Posterior cingulate gyrus (tissue), 11 donors: Measurements from ENCODE around the gene PIP4K2B.
A peak's percentile ranks its signal among the peaks of the same experiment; 100 is the strongest.
"Not testable (repeated sequence)": the region's sequence is repeated elsewhere in the genome, so short reads cannot be mapped to it uniquely, and the experiment has no call there.

Experiments used
- DNase-seq, 10 donors: peaks; one replicate each; pipeline versions ENCODE4 v3.0.0 to v3.0.0-alpha.2; 2020 to 2021; ENCODE audit warnings: mixed read lengths in 3 of 10
- intact Hi-C: fragments of 100-400 bp; cut with DNase I; formaldehyde crosslinking; loops from one replicate; pipeline ENCODE4 v1.15.1; 2023

The PIP4K2B gene

DNA sequence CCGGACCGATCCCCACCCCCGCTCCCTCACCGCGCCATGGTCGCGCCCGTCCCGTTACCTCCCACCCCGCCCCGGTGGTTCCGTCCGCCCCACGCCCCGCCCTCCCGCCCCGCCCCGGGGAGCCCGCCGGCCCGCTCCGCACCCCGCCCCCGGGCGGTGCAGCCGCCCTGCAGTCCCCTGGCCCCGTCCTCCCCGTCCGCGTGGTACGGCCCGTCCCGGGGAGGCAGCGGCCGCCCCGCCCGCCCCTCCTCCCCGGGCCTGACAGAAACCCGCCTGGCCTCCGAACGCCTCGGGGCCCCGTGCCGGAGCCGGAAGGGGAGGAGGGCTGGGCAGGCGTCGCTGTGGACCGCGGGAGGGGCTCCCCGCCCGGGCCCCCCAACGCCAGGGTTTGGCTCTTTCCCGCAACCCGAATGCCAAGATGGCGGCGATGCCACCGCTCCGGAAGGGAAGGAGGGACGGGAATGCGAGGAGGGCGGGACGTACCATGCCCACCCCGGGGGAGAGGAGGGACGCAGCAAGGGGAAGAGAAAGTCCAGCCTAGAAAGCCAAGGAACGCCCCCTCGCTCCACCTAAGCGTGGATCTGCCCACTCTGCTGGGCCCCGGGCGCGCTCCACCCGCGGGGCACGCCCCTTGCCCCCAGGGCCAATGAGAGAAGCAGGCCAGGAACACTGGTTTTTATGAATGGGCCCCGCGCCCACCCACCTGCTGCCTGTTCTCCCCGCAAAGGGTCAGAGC is at the start of gene PIP4K2B:
TSS of gene PIP4K2B (minus strand) at position 56 of the 736 bp plus-strand sequence. CDS start 132 bp downstream, outside the sequence.
- intact Hi-C loops: loop anchor here (5.0 kb wide), 1 partner anchor 47 kb away; the partner anchor contains the start of gene PSMB3
- DNase-seq: peak; percentile 91 to 99 (median 94)

DNA sequence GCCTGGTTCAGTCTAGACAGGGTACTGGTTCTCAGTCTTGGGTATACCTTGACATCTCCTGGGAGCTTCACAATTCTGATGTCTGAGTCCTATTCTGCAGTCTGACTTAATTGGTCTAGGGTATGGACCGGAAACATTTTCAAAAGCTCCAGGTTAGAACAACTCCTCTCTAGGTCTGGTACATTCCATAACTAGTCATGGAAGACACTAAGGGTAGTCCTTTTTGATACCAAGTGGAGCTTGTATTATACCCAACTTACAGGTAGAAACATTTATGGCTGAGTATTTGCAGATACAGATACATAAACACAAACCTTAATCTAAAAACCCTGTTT is 49.2 kb upstream of the PIP4K2B start:
- intact Hi-C loops: no loop called here

DNA sequence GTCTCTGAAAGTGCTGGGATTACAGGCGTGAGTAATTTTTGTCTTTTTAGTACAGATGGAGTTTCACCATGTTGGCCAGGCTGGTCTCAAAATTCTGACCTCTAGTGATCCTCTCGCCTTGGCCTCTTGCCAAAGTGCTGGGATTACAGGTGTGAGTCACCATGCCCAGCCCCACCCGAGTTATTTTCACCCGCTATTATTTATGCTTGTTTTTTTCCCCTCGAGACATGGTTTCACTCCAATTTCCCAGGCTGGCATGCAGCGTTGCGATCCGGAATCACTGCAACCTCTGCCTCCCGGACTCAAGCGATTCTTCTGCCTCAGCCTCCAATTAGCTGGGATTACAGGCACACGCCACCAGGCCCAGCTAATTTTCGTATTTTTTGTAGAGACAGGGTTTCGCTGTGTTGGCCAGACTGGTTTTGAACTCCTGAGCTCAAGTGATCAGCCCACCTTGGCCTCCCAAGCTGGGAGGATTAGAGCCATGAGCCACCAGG is 45.0 kb upstream of the PIP4K2B start:
- intact Hi-C loops: no loop called here
- DNase-seq: peak in 2 of 10 donors; percentile 27 to 33

More for the DNA sequence above, 49.2 kb upstream of the PIP4K2B start:
- no peak for DNase-seq

DNA sequence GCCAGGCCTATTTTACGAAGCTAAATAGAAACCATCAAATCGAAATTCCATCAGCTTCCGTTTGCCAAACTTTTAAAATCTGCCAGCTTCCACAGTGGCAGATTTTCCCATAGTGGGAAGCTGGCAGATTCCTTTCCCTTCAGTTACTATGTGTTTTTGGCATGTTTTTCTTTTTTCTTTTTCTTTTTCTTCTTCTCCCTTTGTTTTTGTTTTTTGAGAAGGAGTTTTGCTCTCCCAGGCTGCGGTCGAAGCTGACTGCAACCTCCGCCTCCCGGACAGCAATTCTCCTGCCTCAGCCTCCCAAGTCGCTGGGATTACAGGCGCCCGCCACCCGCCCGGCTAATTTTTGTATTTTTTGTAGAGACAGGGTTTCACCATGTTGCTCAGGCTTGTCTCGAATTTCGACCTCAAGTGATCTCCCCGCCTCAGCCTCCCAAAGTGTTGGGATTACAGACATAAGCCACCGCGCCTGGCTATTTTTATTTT is 26.4 kb upstream of the PIP4K2B start:
- intact Hi-C loops: loop anchor here (1.0 kb wide), 1 partner anchor 27 kb away; the partner anchor contains the start of gene RPL23
- DNase-seq: no peak

DNA sequence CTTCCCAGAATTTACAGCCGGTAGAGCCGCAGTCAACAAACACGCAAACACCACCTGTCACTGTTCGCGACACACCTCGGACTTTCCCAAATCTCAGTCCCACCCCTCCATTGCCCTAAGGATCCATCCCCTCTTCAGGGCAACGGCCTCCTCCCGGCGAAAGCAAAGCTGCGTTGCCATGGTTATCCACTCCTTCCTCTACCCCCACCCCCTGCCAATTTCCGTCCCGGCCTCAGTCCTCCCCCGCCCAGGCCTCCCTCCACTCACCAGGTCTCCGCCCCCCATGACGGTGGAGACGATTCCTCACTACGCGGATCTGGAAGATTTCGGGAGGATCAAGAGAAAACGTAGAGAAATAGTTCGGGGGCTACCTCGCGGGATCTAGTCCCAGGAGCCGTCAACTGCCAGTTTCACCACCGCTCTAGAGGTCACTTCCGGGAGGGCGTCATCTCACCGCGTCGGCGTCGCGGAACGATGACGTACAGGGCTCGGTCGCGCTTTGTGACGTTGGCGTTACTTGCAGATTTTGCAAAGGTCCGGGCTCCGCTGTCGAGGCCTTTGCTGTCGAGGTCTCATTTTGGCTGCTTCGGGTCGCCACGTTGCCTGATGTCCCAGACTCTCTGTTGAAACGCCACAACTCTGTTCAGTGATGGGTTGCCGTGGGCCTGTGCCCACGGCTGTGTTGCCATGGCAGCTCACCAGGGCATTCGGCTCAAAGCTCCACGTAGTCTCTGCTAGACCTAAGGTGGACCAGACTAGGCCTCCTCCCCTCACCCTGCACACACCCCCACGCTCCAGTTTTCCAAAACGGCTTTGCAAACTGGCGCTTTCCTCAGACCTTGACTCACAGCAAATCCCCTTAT is 25.8 kb upstream of the PIP4K2B start, which contains the start of gene CWC25:
TSS of gene CWC25 (minus strand) at position 423 of the 863 bp plus-strand sequence. CDS start at position 285, 138 bp downstream.
- intact Hi-C loops: loop anchor here (1.0 kb wide), 1 partner anchor 28 kb away; the partner anchor contains the start of gene RPL23

DNA sequence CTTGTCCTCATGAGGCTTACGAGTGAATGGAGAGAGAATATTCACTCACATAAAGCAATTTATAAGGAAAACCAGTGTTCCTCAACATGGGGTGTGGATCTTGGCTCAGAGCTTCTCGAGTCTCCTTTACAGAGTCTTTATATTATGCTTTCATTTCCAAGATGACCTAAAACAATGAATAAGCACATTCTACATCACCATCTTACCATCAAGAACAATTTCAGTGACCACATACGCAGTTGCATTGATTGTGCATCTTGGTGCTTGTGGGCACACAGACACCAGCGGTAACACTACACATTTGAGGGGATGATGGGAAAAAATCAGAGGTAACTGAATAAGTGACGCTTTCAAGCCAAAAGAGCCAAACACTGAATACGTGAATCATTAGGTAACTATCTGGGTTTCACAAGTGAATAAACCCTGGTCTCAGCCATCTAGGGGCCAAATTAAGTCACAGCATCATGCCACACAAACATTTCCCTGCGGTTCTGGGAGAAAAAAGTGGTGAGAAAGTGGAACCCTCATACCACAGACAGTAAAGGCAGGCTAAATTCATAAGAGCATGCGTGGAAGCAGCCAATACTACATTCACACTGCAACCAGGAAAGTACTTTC is 16.3 kb upstream of the PIP4K2B start:
- DNase-seq: peak in 1 of 10 donors; percentile 2
- intact Hi-C loops: no loop called here

More for the DNA sequence above, 25.8 kb upstream of the PIP4K2B start, which contains the start of gene CWC25:
- peak; percentile 85 to 99 (median 93) for DNase-seq

DNA sequence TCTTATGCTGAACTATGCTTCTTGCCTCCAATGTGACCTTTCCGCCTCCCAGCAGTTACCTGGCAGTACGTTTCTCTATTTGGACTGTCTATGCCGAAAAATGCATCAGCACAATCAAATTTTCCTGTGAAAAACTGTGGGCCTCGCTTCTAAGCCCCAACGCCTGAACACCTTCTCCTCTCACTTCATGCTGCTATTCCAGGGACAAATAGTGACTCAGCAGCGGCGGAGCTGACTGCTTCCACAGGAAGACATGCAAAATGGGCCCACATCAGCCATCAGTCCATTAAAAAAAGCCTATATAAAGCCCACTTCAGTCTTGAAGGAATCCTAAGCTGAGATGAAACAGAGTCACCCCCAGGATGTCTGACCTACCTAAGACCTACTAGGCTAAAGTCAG is 10.5 kb upstream of the PIP4K2B start:
- peak in 6 of 10 donors; percentile 17 to 83 (median 40) for DNase-seq
- intact Hi-C loops: no loop called here

DNA sequence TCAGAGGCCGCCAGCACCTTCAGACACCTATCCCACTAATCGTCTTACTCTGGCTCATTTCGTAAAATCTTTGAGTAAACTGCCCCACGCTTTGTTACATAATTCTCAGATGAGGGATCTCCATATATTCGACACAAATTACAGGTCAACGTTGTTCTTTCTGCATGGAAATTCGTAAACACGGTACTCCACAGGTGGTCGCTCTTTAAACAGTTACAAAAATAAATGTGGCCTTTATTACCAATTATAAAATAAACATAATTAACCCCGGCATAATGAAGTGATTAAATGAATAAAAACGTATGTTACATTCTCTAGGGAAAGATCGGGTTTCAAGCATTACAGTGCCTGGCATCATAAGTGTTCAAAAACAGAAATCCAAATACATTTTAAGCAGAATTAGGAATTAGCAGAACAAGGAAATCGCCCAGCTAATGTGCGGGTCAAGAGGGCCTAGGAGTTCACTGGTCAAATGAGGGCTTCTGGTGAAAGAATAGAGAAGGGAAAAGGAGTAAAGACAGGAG is 943 bp upstream of the PIP4K2B start:
- intact Hi-C loops: no loop called here
- peak in 1 of 10 donors; percentile 8 for DNase-seq

DNA sequence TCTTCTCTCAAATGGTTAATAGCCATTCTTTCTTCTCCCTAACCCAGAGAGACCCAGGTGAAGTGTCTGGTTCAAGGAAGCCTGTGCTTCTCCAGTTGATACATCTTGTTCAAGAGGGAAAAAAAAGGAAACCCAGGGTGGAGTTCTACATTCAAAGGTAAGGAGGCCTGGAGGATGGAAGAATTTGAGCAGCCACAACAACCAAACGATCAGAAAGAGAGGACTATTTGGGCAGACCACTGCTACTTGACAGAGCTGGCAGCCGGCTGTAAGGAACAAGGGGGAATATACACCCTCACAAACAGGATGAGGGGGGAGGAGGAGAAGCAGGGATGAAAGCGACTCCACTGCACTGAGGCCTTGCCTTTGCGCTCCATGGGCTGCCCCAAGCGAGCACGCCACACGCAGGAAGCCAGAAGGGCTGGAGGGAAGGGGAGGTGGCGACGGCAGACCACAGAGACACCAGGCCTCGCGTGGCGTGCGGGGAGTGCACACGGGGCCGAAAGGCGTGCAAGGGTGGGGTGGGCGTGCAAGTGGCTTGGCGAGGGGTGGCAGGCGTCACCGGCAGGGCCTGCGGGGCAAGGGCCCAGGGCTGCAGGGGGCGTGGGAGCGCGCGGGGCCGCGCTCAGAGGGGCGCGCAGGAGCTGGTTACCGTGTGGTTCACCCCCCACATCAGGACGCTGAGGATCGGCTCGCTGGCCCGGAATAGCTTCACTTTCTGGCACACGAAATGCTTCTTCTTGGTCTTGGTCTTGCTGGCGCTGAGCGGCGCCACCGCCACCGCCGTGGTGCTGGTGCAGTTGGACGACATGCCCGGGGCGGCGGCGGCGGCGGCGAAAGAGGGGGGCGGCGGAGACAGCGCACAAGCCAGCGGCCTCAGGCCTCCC is 499 bp downstream of the PIP4K2B start:
- DNase-seq: peak in 9 of 10 donors; percentile 21 to 90 (median 45)
- intact Hi-C loops: loop anchor here (5.0 kb wide), 1 partner anchor 47 kb away; the partner anchor contains the start of gene PSMB3

DNA sequence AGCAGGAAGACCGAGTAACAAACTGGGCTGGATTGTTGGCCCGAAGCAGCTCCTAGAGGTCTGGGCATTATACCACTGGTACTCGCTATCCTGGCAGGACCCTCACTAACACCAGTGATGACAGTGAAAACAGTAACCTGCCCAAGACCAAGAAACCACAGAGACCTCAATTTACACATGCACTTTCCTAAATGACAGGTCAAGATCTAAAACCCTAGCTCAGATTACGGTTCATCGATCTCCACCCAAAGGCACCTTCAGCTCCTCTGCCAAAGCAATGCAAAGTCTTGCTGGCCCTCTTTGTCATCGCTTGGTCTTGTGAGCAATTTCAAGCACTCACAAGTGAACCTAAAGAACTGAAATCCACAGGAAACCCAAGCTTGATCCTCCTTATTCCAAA is 1.5 kb downstream of the PIP4K2B start:
- intact Hi-C loops: loop anchor here (5.0 kb wide), 1 partner anchor 46 kb away; the partner anchor contains the start of gene PSMB3
- peak in 1 of 10 donors; percentile 4 for DNase-seq

DNA sequence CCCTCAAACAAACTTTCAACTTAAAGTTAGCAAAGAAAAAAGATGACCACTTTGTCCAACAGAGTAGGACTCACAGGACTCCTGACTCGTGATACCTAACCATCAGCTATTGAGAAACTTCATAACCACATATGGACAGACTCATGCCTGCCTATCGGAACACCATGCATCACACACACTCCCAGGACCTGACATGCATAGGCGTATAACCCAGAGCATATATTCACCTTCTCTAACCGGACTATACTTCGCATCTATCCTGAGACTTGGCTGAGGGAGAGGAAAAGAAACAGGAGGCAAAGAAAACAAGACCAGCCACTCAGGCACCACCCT is 2.2 kb downstream of the PIP4K2B start:
- intact Hi-C loops: loop anchor here (5.0 kb wide), 1 partner anchor 45 kb away; the partner anchor contains the start of gene PSMB3
- peak in 1 of 10 donors; percentile 29 for DNase-seq

DNA sequence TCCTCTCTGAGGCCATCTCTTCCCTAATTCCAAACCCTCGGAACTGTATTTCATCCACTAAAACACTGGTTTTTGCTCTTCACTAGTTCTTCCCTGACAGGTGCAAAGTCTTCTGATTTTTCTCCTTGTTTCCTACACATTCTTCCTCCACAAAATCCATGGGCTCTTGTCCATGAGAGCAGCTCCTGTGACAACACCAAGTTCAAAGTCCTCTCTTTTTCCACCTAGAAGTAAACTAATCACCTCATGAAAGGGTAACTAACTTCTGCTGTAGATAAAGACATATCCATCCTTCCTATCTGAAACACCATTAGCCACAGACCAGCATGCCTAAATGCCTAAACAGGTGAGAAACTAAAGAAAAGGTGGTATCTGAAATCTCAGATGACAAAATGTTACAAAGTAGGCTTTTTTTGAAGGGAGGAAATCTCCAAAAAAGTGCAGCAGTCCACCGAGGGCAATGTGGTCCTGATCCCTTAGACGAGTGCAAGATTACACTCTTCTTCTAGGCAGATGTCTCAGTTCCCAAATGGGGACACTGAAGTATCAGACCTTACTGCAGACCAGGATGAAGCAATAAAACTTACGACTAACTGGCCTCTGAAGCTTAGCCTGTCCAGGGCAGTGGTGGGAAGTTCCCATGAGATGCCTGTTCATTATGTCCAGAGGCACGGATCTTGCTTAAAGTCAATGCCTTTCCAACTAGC is 2.8 kb downstream of the PIP4K2B start:
- DNase-seq: no peak
- intact Hi-C loops: loop anchor here (5.0 kb wide), 1 partner anchor 44 kb away; the partner anchor contains the start of gene PSMB3

DNA sequence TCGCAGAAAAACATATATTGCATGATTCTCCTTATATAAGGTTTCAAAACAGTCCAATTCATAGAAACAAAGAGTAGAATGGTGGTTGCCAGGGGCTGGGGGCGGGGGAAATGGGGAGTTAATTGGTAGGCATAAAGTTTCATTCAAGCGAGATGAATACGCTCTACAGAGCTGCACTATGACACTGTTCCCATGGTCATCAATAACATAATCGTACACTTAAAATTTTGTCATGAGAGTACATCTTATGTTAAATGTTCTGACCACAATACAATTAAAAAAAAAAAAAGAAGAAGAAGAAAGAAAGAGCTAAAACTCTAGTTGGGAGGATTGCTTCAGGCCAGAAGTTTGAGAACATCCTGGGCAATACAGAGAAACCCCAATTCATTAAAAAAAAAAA is 5.1 kb downstream of the PIP4K2B start:
- no peak for DNase-seq
- intact Hi-C loops: no loop called here

DNA sequence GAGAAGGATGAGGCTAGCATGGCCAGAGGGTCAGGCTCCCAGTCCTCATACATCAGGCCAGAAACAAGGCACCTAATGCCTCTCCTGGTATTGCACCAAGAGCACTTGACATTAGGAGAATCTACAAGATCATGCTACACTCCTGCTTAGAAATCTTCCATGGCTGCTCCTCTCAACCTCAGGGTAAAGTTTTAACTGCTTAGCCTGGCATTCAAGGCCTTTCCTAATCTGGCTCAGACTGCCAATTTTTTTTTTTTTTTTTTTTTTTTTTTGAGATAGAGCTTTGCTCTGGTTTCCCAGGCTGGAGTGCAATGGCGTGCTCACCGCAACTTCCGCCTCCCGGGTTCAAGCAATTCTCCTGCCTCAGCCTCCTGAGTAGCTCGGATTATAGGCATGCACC is 8.2 kb downstream of the PIP4K2B start:
- intact Hi-C loops: no loop called here
- peak in 2 of 10 donors; percentile 8 to 12 for DNase-seq

DNA sequence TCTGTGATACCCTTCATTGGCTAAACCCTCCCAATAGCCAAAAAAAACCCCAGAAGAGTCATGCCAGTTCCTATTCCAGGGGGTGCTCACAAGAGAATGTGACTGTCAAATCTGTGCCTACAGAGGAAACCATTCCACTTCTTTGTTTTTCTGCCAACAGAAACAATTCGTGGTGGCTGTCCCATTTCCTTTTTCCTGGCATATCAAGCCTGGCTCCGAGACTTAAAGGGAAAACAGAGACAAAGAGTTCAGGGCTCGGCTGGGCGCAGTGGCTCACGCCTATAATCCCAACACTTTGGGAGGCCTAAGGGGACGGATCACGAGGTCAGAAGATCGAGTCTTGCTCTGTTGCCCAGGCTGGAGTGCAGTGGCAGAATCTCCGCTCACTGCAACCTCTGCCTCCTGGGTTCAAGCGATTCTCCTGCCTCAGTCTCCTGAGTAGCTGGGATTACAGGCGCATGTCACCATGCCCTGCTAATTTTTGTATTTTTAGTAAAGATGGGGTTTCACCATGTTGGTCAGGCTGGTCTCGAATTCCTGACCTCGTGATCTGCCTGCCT is 9.1 kb downstream of the PIP4K2B start:
- peak in 2 of 10 donors; percentile 24 to 39 for DNase-seq
- intact Hi-C loops: not testable (repeated sequence)

DNA sequence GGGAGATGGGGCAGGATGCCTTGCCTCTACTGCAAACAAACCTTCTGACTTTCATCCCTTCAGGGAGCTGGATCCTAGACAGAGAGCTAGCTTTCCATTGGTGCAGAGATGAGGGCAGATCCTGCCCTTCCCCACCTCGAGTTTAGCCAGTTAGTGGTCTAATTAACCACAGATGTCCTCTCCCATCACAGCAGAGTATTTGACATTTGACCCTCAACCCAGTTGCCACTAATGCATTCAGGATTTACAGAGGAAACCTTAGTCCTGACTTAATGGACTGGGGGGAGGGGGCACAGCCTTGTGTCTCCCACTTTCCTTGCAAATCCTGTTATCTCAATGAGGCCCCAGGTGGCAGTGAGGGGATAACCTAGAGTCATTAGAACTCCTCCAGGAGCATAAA is 10.2 kb downstream of the PIP4K2B start:
- DNase-seq: peak in 1 of 10 donors; percentile 38
- intact Hi-C loops: no loop called here

DNA sequence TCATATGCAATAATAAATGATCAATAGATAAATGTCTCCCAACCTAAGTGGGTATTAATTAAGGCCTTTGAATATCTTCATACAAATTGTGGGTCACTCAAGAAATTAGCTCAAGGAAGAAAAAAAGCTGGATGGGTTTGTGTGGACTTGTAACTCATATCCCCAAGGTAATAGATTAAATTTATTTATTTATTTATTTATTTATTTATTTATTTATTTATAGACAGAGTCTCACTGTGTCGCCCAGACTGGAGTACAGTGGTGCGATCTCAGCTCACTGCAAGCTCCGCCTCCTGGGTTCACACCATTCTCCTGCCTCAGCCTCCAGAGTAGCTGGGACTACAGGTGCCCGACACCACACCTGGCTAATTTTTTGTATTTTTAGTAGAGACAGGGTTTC is 11.4 kb downstream of the PIP4K2B start:
- DNase-seq: peak in 1 of 10 donors; percentile 10
- intact Hi-C loops: not testable (repeated sequence)

DNA sequence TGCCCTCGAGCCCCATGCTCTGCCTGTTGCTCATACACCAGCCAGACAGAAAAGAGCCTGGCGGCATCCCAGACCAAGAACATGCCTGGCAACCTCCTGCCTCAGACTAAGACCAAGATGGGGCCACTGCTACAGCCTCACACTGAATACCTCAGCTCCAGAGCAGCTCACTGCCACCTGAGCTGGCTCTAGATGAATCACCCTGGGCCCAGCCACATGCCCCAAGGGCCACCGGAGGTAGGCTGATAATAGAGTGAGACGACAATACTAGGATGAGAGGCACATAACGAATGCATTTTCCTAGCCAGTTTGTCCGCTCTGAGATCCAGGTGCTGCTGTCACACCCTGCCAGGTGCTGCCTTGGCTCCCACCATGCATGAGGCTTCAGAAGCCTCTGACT is 13.0 kb downstream of the PIP4K2B start:
- intact Hi-C loops: no loop called here

More for the DNA sequence above, 13.0 kb downstream of the PIP4K2B start:
- DNase-seq: peak in 1 of 10 donors; percentile 22
